Measurements from ENCODE around the gene PLAAT4.
"Not testable (repeated sequence)": the region's sequence is repeated elsewhere in the genome, so short reads cannot be mapped to it uniquely, and the experiment has no call there.

The PLAAT4 gene

DNA sequence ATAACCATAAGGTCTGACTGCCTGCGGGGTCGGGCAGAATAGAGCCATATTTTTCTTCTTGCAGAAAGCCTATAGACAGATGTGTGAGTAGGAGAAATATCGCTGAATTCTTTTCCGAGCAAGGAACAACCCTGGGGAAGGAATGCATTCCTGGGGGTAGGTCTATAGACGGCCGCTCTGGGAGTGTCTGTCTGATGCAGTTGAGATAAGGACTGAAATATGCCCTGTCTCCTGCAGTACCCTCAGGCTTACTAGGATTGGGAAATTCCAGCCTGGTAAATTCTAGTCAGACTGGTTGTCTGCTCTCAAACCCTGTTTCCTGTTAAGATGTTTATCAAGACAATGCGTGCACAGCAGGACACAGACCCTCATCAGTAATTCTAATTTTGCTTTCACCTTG is 44.6 kb downstream of the PLAAT4 start:
- not testable (repeated sequence) for H3K9me3 ChIP-seq (replicated peaks; ENCODE audit: low read length); H3K27me3 ChIP-seq (ENCODE audit: control insufficient read depth, insufficient read depth, low read length); H3K4me1 ChIP-seq (ENCODE audit: control insufficient read depth, insufficient read depth, low read length); H3K4me2 ChIP-seq (ENCODE audit: low read length); H3K4me3 ChIP-seq (ENCODE audit: low read length); H3K36me3 ChIP-seq (ENCODE audit: insufficient read depth, low read length); H3K9ac ChIP-seq (ENCODE audit: low read depth, low read length)

DNA sequence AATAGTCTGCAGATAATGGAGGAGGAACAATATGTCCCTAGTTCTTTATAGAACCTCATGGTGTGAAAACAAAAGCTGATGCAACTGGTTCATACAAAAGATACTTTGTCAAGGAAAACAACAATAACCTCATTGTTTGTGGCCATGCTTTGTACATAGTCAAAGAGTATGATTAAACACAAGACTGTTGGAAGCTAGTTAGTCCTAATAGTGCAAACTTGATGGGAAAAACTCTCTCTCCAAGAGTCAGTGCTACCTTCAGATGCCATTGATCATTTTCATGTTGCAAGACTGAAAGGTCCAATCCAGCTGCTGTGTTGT is 46.7 kb downstream of the PLAAT4 start:
- no peak overlapping the region for H3K9ac ChIP-seq (ENCODE audit: low read depth, low read length)
- no peaks in the 10 kb centered on the region for H3K9me3 ChIP-seq (replicated peaks; ENCODE audit: low read length)
- H3K27me3 ChIP-seq (ENCODE audit: control insufficient read depth, insufficient read depth, low read length), result no peaks in the 10 kb centered on the region
- H3K4me1 ChIP-seq (ENCODE audit: control insufficient read depth, insufficient read depth, low read length), result no peaks in the 10 kb centered on the region
- no peak overlapping the region for H3K4me3 ChIP-seq (ENCODE audit: low read length)
- no peak overlapping the region for H3K4me2 ChIP-seq (ENCODE audit: low read length)
- no peaks in the 10 kb centered on the region for H3K36me3 ChIP-seq (ENCODE audit: insufficient read depth, low read length)

DNA sequence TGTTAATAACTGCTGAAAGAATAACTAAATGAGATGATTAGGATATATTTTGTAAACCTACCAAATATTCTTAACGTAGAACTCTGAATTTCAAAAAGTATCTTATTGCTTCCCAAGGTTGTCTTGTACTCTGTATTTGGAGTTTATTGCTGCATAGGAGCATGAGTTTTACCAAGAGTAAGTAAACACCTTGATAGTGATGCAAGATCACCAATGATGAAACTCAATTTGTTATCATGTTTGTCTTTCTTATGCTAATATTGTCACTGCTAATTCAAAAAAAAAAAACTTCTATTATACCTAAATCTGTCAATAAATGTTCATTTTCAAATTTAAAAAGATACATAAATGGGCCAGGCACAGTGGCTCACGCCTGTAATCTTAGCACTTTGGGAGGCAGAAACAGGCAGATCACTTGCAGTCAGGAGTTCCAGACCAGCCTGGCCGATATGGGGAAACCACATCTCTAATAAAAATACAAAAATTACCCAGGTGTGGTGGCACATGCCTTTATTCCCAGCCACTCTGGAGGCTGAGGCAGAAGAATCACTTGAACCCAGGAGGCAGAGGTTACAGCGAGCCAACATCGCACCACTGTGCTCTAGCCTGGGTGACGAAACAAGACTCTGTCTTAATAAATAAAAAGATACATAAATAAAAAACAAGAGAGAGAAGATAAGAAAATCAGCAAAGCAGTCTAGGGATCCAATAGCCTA is 50.0 kb downstream of the PLAAT4 start:
- Histone ChIP-seq H3K36me3 (ENCODE audit: insufficient read depth, low read length) (no peaks in the 10 kb centered on the region), H3K27me3 (ENCODE audit: control insufficient read depth, insufficient read depth, low read length) (no peaks in the 10 kb centered on the region), H3K4me1 (ENCODE audit: control insufficient read depth, insufficient read depth, low read length) (no peaks in the 10 kb centered on the region)

DNA sequence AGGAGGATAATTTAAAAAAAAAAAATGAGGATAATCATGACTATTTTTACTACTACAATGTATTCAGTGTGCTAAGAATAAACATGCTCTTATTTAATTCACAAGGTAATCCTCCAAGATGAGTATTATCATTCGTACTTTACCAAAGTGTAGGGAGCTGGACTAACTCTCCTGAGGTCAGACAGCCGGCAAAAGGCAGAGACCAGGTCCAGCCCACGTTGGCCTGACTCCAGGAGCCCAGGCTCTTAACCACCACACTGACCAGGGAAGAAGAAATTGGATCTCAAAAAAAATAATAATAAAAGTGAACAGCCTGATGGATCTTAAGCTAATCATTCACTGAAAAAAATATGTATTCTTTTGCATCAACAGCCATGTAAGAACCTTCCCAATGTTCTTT is 52.4 kb downstream of the PLAAT4 start:
- no peaks in the 10 kb centered on the region for H3K27me3 ChIP-seq (ENCODE audit: control insufficient read depth, insufficient read depth, low read length)
- H3K4me3 ChIP-seq (ENCODE audit: low read length), result no peak overlapping the region
- H3K4me2 ChIP-seq (ENCODE audit: low read length), result no peak overlapping the region
- H3K4me1 ChIP-seq (ENCODE audit: control insufficient read depth, insufficient read depth, low read length), result no peaks in the 10 kb centered on the region
- H3K9me3 ChIP-seq (replicated peaks; ENCODE audit: low read length), result no peaks in the 10 kb centered on the region
- no peak overlapping the region for H3K9ac ChIP-seq (ENCODE audit: low read depth, low read length)
- H3K36me3 ChIP-seq (ENCODE audit: insufficient read depth, low read length), result no peaks in the 10 kb centered on the region

More for the DNA sequence above, 50.0 kb downstream of the PLAAT4 start:
- Histone ChIP-seq H3K9me3 (replicated peaks; ENCODE audit: low read length) (no peaks in the 10 kb centered on the region), H3K4me2 (ENCODE audit: low read length) (no peak overlapping the region), H3K4me3 (ENCODE audit: low read length) (no peak overlapping the region), H3K9ac (ENCODE audit: low read depth, low read length) (no peak overlapping the region)

DNA sequence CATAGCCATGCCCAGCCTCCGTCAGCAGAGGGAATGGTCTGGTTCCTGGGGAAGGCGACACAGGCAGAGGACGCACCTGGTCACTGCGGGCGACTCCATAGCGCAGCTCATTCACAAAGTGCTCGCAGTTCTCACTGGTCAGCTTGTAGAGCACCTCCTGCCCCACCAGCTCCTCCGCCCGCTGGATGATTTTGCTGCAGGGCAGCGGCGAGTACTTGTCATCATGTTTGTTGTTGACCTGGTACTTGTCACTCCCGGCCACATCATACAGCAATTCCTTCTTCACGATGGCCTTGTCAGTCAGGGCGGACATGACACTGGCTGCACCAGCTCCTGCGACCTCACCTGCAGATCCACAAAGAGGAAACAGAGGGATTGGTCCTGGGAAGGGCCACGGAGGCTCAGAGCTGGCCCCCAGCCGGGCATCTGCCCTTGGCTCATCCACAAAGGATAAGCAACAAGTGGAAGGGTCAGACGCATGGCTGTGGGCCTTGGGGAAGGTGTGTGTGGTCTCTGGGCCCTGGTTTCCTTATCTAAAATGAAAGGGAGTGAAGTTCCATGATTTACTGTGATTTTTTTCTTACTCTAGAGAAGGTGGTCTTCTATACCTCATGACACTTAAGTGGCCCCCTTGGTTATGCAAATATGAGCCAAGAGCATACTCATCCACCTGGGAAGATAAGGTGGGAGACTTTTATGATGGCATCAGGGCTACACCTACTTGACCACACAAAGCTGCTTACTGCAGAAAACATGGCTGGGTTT is 53.6 kb downstream of the PLAAT4 start:
- no peaks in the 10 kb centered on the region for H3K9me3 ChIP-seq (replicated peaks; ENCODE audit: low read length)
- H3K4me1 ChIP-seq (ENCODE audit: control insufficient read depth, insufficient read depth, low read length), result no peaks in the 10 kb centered on the region
- H3K27me3 ChIP-seq (ENCODE audit: control insufficient read depth, insufficient read depth, low read length), result no peaks in the 10 kb centered on the region
- H3K4me2 ChIP-seq (ENCODE audit: low read length), result no peak overlapping the region
- no peak overlapping the region for H3K4me3 ChIP-seq (ENCODE audit: low read length)
- no peak overlapping the region for H3K9ac ChIP-seq (ENCODE audit: low read depth, low read length)
- no peaks in the 10 kb centered on the region for H3K36me3 ChIP-seq (ENCODE audit: insufficient read depth, low read length)

DNA sequence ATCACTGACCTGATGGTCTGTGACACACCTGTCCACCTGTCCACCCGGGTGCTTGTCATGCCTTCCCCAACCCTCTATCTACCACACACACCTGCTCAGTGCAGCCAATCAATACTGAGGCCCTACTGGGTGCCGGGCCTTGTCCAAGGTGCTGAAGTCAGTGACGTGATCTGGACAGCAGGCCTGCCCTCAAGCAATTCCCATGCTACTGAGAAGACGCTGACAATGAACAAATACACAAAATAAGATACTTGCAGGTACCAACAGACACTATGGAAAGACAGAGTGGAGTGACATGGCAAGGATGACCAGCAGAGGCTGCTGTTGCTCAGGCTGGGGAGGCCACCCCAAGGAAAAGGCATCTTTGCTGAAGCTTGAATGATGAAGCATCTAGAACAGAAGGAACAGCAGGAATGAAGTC is 56.4 kb downstream of the PLAAT4 start:
- Histone ChIP-seq H3K9ac (ENCODE audit: low read depth, low read length) (no peak overlapping the region), H3K36me3 (ENCODE audit: insufficient read depth, low read length) (no peaks in the 10 kb centered on the region), H3K4me2 (ENCODE audit: low read length) (no peak overlapping the region), H3K27me3 (ENCODE audit: control insufficient read depth, insufficient read depth, low read length) (no peaks in the 10 kb centered on the region), H3K4me1 (ENCODE audit: control insufficient read depth, insufficient read depth, low read length) (peaks cover 4% of the 10 kb centered on the region), H3K4me3 (ENCODE audit: low read length) (no peak overlapping the region), H3K9me3 (replicated peaks; ENCODE audit: low read length) (no peaks in the 10 kb centered on the region)

DNA sequence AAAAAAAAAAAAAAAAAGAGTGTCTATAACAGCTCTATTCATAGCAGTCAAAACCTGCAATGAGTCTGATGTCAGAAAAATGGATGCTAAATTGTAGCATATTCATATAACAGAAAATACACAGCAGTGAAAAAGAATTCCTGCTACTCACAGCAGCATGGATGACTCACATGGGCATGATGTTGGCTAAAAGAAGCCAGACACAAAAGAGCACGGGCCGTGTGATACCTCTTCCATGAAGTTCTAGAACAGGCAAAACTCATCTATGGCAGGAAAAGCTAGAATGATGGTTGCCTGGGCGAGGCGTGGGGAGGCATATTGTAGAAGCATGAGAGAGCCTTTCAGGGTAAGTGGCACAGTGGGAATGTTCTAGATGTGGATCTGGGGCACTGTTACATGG is 58.7 kb downstream of the PLAAT4 start:
- Histone ChIP-seq H3K9me3 (replicated peaks; ENCODE audit: low read length) (no peaks in the 10 kb centered on the region), H3K9ac (ENCODE audit: low read depth, low read length) (no peak overlapping the region), H3K27me3 (ENCODE audit: control insufficient read depth, insufficient read depth, low read length) (no peaks in the 10 kb centered on the region), H3K4me1 (ENCODE audit: control insufficient read depth, insufficient read depth, low read length) (peaks cover 4% of the 10 kb centered on the region), H3K4me3 (ENCODE audit: low read length) (no peak overlapping the region), H3K36me3 (ENCODE audit: insufficient read depth, low read length) (no peaks in the 10 kb centered on the region), H3K4me2 (ENCODE audit: low read length) (no peak overlapping the region)

Measured in skeletal muscle satellite cell (primary cell).